CD4-positive, alpha-beta T cell treated with Interleukin-12 subunit alpha and Interleukin-12 subunit beta, for 1 hour (primary cell): ENCODE results near the gene SNRNP40.

ENCODE experiments used
- DNase-seq: peaks from one replicate; pipeline ENCODE4 v3.0.0-alpha.2; 2020

The SNRNP40 gene

DNA sequence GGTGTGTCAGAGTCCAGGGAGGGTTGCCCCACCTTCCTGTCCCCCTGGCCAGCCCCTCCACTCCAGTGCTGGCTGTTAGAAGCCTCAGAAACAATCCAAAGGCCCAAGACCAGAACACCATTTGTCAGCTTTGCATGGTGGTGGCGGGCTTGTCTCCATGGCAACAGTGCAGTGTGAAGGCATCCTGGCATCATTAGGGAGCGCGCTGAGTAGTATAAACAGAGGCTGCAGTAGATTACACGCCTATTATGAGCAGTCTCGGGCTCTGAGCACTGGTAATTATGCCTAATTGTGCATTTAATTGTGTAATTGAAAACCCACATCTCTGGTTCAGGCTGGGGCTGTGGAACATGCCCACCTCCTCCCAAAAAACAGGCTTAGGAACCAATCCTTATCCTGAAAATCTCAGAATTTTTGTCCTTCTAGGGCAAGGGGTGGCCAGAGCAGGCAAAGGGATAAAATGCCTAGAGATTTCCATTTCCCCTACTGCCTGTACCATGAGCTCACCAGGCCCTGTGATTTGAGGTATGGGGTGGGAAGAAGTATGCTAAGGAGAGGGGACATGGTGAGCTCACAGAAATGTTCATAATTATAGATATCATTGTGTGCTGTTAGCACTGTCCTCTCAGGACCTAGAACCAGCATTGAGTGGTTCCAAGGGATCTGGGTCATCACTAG is 68.6 kb downstream of the SNRNP40 start:
- no peak for DNase-seq

DNA sequence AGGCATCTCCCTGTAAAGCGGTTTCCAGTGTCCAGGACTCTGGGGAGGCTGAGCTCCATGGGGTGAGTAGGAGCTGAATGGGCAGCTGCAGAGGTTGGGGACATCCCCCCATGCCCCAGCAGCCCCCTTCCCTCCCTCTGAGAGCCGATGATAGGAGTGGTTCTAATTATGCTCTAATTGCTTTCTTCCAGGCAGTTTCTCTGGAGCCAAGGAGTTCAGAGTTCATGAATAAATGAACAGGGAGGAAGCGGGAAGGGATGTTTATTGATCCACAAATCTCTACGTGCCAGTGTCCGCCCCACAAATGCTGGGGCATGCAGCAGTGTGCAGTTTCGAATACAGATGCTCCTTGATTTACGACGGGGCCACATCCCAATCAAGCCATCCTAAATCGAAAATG is 72.5 kb downstream of the SNRNP40 start:
- DNase-seq = no peak

DNA sequence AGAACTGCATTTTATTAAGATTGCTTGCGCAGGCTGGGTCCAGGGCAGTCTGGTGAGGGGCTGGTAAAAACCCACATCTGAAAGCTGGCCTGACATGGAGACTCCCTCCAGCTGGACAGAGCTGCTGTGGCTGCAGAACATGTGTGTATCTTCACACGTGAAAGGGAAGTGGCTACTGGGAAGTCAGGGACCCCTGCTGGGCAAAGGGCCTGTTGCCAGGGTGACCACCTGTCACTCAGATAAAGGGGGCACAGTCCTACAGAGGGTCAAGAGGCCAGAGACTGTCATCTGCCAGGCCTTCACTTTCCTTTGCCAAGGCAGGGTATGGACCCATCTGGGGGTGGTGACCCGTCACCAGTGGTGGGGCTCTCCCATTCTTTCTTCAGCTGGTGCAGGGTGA is 74.4 kb downstream of the SNRNP40 start:
- DNase-seq = no peak

DNA sequence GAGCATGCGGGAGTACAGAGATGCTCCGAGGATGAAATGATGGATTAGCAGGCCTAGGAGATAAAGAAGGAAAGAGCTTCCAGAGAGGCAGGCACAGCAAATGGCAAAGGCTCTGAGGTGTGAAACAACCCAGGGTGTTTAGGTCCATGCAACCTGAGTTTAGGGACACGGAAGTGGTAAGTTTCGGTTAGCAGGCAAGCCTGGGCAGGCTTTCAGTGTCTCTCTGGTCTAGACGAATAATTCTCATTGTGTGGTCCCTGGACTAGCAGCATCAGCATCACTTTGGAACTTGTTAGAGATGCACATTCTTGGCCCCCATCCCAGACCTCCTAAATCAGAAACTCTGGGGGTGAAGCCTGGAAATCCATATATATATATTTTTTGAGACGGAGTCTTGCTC is 75.5 kb downstream of the SNRNP40 start:
- no peak for DNase-seq

DNA sequence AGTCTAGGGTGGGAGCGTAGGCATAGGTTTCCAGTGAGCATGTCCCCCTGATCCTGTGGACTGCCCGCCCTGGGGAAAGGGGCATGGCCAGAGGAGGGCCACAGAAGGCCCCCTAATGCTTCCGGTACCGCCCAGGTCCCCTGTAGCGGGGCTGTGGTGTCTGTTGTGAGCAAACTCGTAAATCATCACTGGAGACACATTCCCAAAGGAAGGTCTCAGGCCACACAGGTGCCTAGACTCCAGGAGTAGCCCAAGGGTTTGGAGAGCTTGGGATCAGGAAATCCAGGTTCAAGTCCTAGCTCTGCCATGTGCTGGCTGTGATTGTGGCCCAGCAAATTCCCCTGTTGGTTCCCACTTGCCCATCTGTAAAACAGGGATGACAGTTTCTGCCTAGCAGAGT is 77.1 kb downstream of the SNRNP40 start:
- DNase-seq = no peak

DNA sequence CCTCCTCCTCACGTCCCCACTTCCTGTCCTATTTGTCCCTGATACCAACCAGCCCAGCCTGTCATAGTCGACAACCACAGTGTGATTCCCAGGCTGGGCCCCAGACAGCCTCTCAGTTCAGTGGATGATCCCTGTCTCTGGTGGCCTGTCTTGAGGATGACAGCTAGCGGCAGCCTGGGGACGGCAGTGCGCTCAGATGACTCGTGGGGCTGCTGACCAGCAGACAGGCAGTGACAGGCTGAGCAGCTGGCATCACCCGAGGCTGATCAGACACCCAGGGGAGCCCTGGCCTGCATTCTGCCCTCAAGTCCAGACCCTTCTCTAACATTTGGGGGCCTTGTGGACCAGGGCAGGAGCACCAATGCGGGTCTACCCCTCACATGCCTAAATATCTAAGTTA is 77.9 kb downstream of the SNRNP40 start:
- no peak for DNase-seq

DNA sequence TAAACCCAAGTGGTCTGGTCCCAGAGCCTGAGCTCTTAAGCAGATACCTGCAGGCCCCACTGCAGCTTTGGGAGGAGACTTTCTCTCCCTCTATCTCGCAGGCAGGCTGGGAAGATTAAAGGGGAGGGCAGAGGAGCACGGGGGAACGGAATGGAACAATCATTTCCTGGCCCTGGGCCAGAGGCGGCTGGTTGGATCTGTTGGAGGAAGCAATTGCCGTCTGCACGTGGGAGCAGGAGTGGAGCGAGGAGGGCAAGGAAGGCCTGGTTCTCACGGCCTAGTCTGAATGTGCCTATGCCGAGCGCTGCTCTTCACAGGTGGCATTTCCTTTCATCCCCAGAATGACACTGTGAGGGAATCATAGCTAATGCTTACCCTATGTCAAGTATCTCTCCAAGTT is 80.6 kb downstream of the SNRNP40 start:
- no peak for DNase-seq

DNA sequence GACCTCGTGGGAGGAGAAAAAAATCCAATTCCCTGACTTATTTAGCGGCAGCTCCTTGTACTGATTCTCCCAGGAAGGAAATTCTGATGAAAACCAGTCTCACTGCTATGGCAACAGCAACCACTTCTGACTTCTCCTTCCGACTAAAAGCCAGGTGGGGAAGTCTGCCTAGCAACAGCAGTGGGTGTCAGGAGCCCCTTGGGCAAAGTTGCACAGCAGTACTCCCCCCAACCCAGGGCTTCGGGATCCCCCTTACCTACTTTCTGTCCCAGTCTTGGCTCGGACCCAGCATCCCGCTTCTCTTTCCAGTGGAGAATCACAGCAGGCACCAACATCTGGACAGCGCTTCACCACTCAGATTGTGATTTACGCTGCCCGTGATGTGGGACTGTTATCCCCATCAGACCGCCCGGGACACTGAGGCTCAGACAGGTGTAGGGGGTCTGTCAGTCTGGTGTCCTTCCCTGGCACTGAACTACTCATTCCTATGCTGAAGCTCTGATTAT is 81.5 kb downstream of the SNRNP40 start:
- no peak for DNase-seq

DNA sequence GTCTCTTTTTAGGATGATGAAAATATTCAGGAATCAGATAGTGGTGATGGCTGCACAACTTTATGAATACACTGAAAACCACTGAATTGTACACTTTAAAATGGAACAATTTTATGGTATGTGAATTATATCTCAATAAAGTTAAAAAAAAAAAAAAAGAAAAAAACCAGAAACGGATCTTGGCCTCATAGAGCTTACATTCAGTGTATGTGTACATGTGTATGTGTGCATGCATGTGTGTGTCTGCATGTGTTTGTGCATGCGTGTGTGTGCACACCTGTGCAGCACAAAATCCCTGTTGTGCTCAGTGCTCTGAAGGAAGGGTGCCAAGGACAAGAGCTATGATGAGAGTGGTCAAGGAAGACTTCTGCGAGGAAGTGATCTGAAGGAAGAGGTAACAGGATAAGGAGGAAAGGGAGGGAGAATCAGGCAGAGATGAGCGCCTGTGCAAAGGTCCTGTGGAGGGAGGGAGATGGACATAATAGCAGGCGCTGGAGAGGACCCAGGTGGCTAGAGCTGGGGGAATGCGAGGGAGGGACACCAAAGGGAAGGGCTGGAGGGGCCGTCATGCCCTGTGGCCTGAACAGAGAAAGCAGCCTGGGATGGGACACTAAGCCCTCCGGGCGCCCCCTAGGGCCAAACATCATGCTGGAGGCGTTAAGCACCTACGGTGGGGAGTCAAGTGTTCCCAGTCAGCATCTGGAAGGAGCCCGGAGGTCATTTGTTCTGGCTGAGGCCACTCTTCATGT is 82.1 kb downstream of the SNRNP40 start:
- no peak for DNase-seq
